GM12878 (cell line): ENCODE measurements around the gene COA1. TPM values are rescaled to one million over a fixed set of nuclear protein-coding genes. Genes with fewer than 3 reads are reported as not detected.
"Not testable (repeated sequence)": the region's sequence is repeated elsewhere in the genome, so short reads cannot be mapped to it uniquely, and the experiment has no call there.

Source experiments
- ATAC-seq: fragments of 200-7000 bp; cut with Tn5 transposase; 3 replicates; pipeline ENCODE4 v1.9.1; 2020; ENCODE audit warnings: mild to moderate bottlenecking, moderate library complexity
- BruUV-seq: library from RNA; stranded (reverse); fragments of 400-500 nt; replicated peaks from 2 replicates; lab custom pipeline; 2021; lab: Mats Ljungman, UMichigan
- CTCF ChIA-PET: fragments of 300-600 bp; sonication (Branson Sonifier 250); formaldehyde crosslinking; extraction: SDS; loops from one replicate; lab custom pipeline; 2021; ENCODE audit warnings: inconsistent platforms; lab: Yijun Ruan, JAX
- POLR2A ChIA-PET: fragments of 350-600 bp; formaldehyde crosslinking; extraction: SDS; loops from one replicate; lab custom pipeline; 2021; ENCODE audit warnings: inconsistent platforms; lab: Charles Lee
- RAD21 ChIA-PET: fragments of 300-600 bp; sonication (Branson Sonifier 250); formaldehyde crosslinking; loops from one replicate; lab custom pipeline; 2023; ENCODE audit warnings: antibody characterized with exemption; ENCODE audit not compliant: unreplicated experiment; lab: Charles Lee
- SMC1A ChIA-PET: fragments of 300-600 bp; sonication (Branson Sonifier 250); formaldehyde crosslinking; loops from one replicate; lab custom pipeline; 2023; ENCODE audit not compliant: unreplicated experiment, uncharacterized antibody; lab: Charles Lee
- DNase-seq: peaks from one replicate; pipeline ENCODE4 v3.0.0-alpha.2; 2011; ENCODE audit warnings: low read depth, low spot score
- FAIRE-seq: peaks from 3 replicates; lab custom pipeline; 2011; peaks lifted over from hg19 to GRCh38; lab: Jason Lieb, UNC
- H2AFZ ChIP-seq: 2 replicates; pipeline ENCODE4 v1.6.0; 2011; ENCODE audit warnings: low read depth, low read length, control low read depth; ENCODE audit not compliant: control insufficient read depth
- H3K27ac ChIP-seq: 2 replicates; pipeline ENCODE4 v1.5.1; 2011; ENCODE audit warnings: control low read depth; ENCODE audit not compliant: control insufficient read depth, insufficient read depth
- H3K27me3 ChIP-seq, 2 experiments: replicated peaks in 1 of 2; 2 replicates each; pipeline versions ENCODE4 v1.6.0 to v1.6.1; 2011; ENCODE audit warnings: low read length in 1 of 2; ENCODE audit not compliant: control insufficient read depth in 2 of 2, insufficient read depth in 2 of 2
- H3K36me3 ChIP-seq, 2 experiments: 2 replicates each; pipeline ENCODE4 v1.5.1; 2011; ENCODE audit warnings: low read length in 1 of 2; ENCODE audit not compliant: control insufficient read depth in 2 of 2, insufficient read depth in 2 of 2
- H3K4me1 ChIP-seq: 2 replicates; pipeline ENCODE4 v1.6.1; 2011; ENCODE audit warnings: mild to moderate bottlenecking, low read length, moderate library complexity, mixed read lengths; ENCODE audit not compliant: control insufficient read depth, insufficient read depth
- H3K4me2 ChIP-seq: 2 replicates; pipeline ENCODE4 v1.6.0; 2011; ENCODE audit warnings: control low read depth; ENCODE audit not compliant: control insufficient read depth, insufficient read depth
- H3K4me3 ChIP-seq: fragments of 200-600 bp; sonication (generic); 2 replicates; pipeline ENCODE4 v1.5.1; 2016
- H3K79me2 ChIP-seq: 2 replicates; pipeline ENCODE4 v1.6.0; 2011; ENCODE audit warnings: low read length; ENCODE audit not compliant: control insufficient read depth, insufficient read depth
- H3K9ac ChIP-seq: 2 replicates; pipeline ENCODE4 v1.8.0; 2011; ENCODE audit warnings: low read length, control low read depth, mixed read lengths; ENCODE audit not compliant: control insufficient read depth, insufficient read depth
- H3K9me3 ChIP-seq: replicated peaks from 3 replicates; pipeline ENCODE4 v1.5.1; 2011; ENCODE audit warnings: mild to moderate bottlenecking, low read length; ENCODE audit not compliant: control insufficient read depth, insufficient read depth
- H4K20me1 ChIP-seq: 2 replicates; pipeline ENCODE4 v1.6.0; 2011; ENCODE audit not compliant: control insufficient read depth, insufficient read depth
- ATF7 ChIP-seq: fragments of 450-650 bp; IDR thresholded peaks from 2 replicates; pipeline ENCODE4 v1.6.1; 2016; ENCODE audit warnings: low read depth, mild to moderate bottlenecking
- BHLHE40 ChIP-seq, 2 experiments: fragments of 450-650 bp in 1 of 2; IDR thresholded peaks; 2 replicates each; pipeline ENCODE4 v1.6.1; 2011 to 2017; ENCODE audit warnings: low read depth in 2 of 2, borderline replicate concordance in 1 of 2, improper control_type of control experiment in 1 of 2, low read length in 1 of 2, mild to moderate bottlenecking in 1 of 2
- DPF2 ChIP-seq: fragments of 450-650 bp; IDR thresholded peaks from 2 replicates; pipeline ENCODE4 v1.6.1; 2017; ENCODE audit warnings: mild to moderate bottlenecking
- EED ChIP-seq: sonication (generic); IDR thresholded peaks from 2 replicates; pipeline ENCODE4 v1.6.1; 2016; ENCODE audit warnings: antibody characterized with exemption, low read depth
- HDGF ChIP-seq: fragments of 450-650 bp; IDR thresholded peaks from 2 replicates; pipeline ENCODE4 v1.6.1; 2016; ENCODE audit warnings: antibody characterized with exemption
- IKZF1 ChIP-seq: fragments of 450-650 bp; conservative IDR thresholded peaks from 2 replicates; pipeline ENCODE4 v1.6.1; 2017; ENCODE audit warnings: antibody characterized with exemption, mild to moderate bottlenecking
- IKZF2 ChIP-seq, 2 experiments: fragments of 450-650 bp; IDR thresholded peaks; 2 replicates each; pipeline ENCODE4 v1.6.1; 2017; ENCODE audit warnings: mild to moderate bottlenecking in 2 of 2, moderate library complexity in 2 of 2
- MEF2A ChIP-seq: IDR thresholded peaks from 2 replicates; pipeline ENCODE4 v1.6.1; 2011; ENCODE audit warnings: low read depth, mild to moderate bottlenecking, low read length, moderate library complexity; ENCODE audit not compliant: insufficient read depth
- NBN ChIP-seq: fragments of 450-650 bp; IDR thresholded peaks from 2 replicates; pipeline ENCODE4 v1.6.1; 2016
- NR2F1 ChIP-seq: fragments of 450-650 bp; conservative IDR thresholded peaks from 2 replicates; pipeline ENCODE4 v1.6.1; 2017; ENCODE audit warnings: mild to moderate bottlenecking
- PAX5 ChIP-seq: IDR thresholded peaks from 2 replicates; pipeline ENCODE4 v1.6.1; 2011; ENCODE audit warnings: low read depth, low read length, borderline replicate concordance
- RAD51 ChIP-seq: fragments of 450-650 bp; IDR thresholded peaks from 2 replicates; pipeline ENCODE4 v1.6.1; 2016; ENCODE audit warnings: moderate library complexity, mild to moderate bottlenecking, inconsistent platforms
- RUNX3 ChIP-seq: IDR thresholded peaks from 2 replicates; pipeline ENCODE4 v1.6.1; 2012; ENCODE audit warnings: low read length, inconsistent platforms
- WGBS: methylation state at CpG from one replicate; pipeline ENCODE4 v1.1.6; 2016; ENCODE audit warnings: low lambda C conversion rate; ENCODE audit not compliant: insufficient replicate concordance, insufficient coverage; ENCODE audit errors: missing lambda C conversion rate; 5-methylcytosine and 5-hydroxymethylcytosine counted together
- in situ Hi-C: fragments of 300-500 bp; cut with MboI; formaldehyde crosslinking; loops from 9 replicates; pipeline ENCODE4 v1.14.3; 2018; ENCODE audit warnings: mixed read lengths
- intact Hi-C: fragments of 100-400 bp; cut with micrococcal nuclease; formaldehyde crosslinking; loops from one replicate; pipeline ENCODE4 v1.14.2; 2022; ENCODE audit not compliant: unreplicated experiment
- polyA plus RNA-seq, 11 experiments: library from polyadenylated mRNA; depleted of rRNA in 4 of 11; unstranded in 6 of 11; stranded (reverse) in 5 of 11; fragments of >200 nt; fragmentation: Nextera tagmentation in 4 of 11; fragmentation: Illumina TruSeq in 1 of 11; extraction: Ambion mirVana in 4 of 11; extraction: Trizol in 1 of 11; gene quantifications; 1 replicate in 1 of 11; 2 replicates in 10 of 11; pipeline versions ENCODE4 v1.2.1 to v1.2.3, GENCODE V29; 2011 to 2016; ENCODE audit warnings: inconsistent platforms in 2 of 11, missing spikeins in 2 of 11, low read depth in 1 of 11
- total RNA-seq, 4 experiments: library from RNA; depleted of rRNA in 3 of 4; stranded (reverse); fragments of >200 nt in 3 of 4; fragmentation: Illumina TruSeq in 1 of 4; extraction: Trizol in 1 of 4; gene quantifications; 2 replicates each; pipeline versions ENCODE4 v1.2.1 to v1.2.3, GENCODE V29; 2013 to 2021
- TF ChIP-seq, protein P1 (sequence below): fragments of 450-650 bp; IDR thresholded peaks from 2 replicates; pipeline ENCODE4 v1.6.1; 2017; ENCODE audit warnings: mild to moderate bottlenecking, low read depth, inconsistent platforms; ENCODE audit not compliant: poor library complexity, severe bottlenecking

Gene COA1
- total and polyA plus RNA-seq, 10 of the 15 experiments (the other 5 are each of a cell fraction or from before 2014, with no cell fraction given) = 83.1 to 258 (median 111) TPM

DNA sequence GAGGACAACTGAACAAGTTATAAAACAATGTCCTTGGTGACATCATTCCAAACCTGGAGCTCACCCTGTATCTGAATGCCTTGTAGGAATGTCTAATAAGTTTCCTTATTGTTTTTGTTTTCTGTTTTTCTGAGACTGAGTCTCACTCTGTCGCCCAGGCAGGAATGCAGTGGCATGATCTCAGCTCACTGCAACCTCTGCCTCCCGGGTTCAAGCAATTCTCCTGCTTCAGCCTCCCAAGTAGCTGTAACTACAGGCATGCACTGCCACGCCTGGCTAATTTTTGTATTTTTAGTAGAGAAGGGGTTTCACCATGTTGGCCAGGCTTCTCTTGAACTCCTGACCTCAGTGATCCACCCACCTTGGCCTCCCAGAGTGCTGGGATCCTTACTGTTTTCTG is 2.2 kb upstream of the COA1 start:
- SMC1A ChIA-PET = interaction anchor here (1.0 to 10.6 kb wide), 13 partner anchors 18 to 419 kb away, joined by 3 to 93 read pairs (median 14); partner anchors contain the start of gene STK17A
- in situ Hi-C loops, H3K27me3 ChIP-seq, H4K20me1 ChIP-seq, H2AFZ ChIP-seq, DNase-seq, BruUV-seq, H3K9me3 ChIP-seq, H3K36me3 ChIP-seq, ATAC-seq, FAIRE-seq, intact Hi-C loops: not testable (repeated sequence)
- WGBS = 0% methylated on average over 3 of the region's 3 CpGs
- Histone ChIP-seq H3K4me1 (peaks cover 22% of the 10 kb centered on the region), H3K79me2 (peaks cover 36% of the 10 kb centered on the region), H3K4me3 (peak overlapping the region; percentile 6; the same call in 1 of the 2 replicates), H3K9ac (peak overlapping the region; percentile 0; the same call in 1 of the 2 replicates), H3K4me2 (peak overlapping the region; percentile 46), H3K27ac (peak overlapping the region; percentile 73)
- TF ChIP-seq HDGF (peak; percentile 58; the same call in 1 of the 2 replicates), MEF2A (0 out of 2 replicates have a peak, but pooled peaks have one; percentile 51), PAX5 (peak; percentile 84; the same call in 1 of the 2 replicates), RUNX3 (peak; percentile 28), NBN (peak; percentile 72; the same call in 1 of the 2 replicates), IKZF1 (peak; percentile 56), EED (peak; percentile 47), DPF2 (0 out of 2 replicates have a peak, but pooled peaks have one; percentile 42), BHLHE40 (IDR thresholded peaks at IDR 0.05; ENCODE audit: borderline replicate concordance in 1 of 2, low read depth in 2 of 2, low read length in 1 of 2) (peak in 1 of 2 experiments; percentile 19; a peak in 1 of 4 replicates), IKZF2 (IDR thresholded peaks at IDR 0.05) (peak; percentile 53 to 69; a peak in 2 of 4 replicates), ATF7 (peak; percentile 50), NR2F1 (peak; percentile 86), RAD51 (0 out of 2 replicates have a peak, but pooled peaks have one; percentile 16)
- TF ChIP-seq, protein P1, sequence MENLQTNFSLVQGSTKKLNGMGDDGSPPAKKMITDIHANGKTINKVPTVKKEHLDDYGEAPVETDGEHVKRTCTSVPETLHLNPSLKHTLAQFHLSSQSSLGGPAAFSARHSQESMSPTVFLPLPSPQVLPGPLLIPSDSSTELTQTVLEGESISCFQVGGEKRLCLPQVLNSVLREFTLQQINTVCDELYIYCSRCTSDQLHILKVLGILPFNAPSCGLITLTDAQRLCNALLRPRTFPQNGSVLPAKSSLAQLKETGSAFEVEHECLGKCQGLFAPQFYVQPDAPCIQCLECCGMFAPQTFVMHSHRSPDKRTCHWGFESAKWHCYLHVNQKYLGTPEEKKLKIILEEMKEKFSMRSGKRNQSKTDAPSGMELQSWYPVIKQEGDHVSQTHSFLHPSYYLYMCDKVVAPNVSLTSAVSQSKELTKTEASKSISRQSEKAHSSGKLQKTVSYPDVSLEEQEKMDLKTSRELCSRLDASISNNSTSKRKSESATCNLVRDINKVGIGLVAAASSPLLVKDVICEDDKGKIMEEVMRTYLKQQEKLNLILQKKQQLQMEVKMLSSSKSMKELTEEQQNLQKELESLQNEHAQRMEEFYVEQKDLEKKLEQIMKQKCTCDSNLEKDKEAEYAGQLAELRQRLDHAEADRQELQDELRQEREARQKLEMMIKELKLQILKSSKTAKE = peak; percentile 33
- POLR2A ChIA-PET = interaction anchor here (1.7 to 2.9 kb wide), 3 partner anchors 29 to 149 kb away, joined by 6 to 19 read pairs (median 10); partner anchors contain the start of gene STK17A
- CTCF ChIA-PET = interaction anchor here (0.6 to 2.8 kb wide), 6 partner anchors 10 to 427 kb away, joined by 3 to 24 read pairs (median 10); no protein-coding TSS in a partner anchor
- RAD21 ChIA-PET = interaction anchor here (0.9 to 5.2 kb wide), 10 partner anchors 18 to 149 kb away, joined by 4 to 49 read pairs (median 16); partner anchors contain the start of genes BLVRA and STK17A
